Jurkat, Clone E6-1 (cell line): ENCODE measurements around the gene LRIG1.

Experiments used
- DNase-seq: peaks from one replicate; pipeline ENCODE4 v3.0.0-alpha.2; 2011; ENCODE audit warnings: low read depth, low spot score
- H3K4me3 ChIP-seq: 2 replicates; pipeline ENCODE4 v1.5.1; 2011; ENCODE audit warnings: mild to moderate bottlenecking, low read length, control low read depth, moderate library complexity

LRIG1 gene

DNA sequence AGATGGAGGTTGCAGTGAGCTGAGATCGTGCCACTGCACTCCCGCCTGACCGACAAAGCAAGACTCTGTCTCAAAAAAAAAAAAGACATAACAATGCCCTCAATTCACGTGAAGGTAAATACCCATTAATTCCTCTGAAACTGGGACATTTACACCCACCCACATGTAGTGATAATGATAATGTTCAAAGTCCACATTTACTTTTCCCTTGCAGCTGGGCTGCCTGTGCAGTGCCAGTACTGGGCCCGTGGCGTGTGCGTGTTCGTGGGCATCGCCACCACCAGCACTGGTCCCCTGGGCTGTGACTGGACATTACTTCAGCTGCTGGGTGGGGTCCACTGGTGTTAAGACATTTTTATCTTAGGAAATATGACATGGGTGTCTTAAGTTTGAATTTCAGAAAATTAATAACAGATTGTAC, 156.4 kb downstream of the LRIG1 start:
- H3K4me3 ChIP-seq, result no peak overlapping the region
- DNase-seq, result no peak

DNA sequence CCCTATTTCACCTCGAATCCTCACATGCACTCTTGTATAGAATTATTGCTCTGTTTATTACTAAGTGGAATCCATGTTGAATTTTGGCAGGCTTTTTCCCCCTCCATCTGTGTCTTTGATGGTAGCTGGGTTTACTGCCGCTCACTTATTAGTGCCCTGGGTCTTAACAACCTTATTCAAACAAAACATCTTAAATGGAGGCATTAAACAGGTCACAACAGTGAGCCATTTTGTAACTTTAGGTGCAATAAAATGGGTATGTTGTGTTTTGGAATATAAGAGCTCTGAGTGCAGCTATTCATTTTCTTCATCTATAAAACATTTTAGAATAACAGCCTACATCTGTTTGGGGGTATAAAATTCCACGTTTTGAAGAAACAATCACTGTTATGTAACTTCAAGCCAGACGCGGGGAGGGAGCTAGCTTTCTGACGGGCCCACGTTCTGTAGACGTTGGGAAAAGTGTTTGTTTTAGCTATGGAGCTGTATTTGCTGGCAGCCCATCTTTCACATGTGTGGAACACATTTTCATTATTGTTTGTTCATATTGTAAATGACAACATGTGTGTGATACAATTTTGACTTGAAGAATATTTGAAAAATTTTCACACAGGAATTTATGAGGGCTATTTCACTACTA, 158.0 kb downstream of the LRIG1 start:
- no peak overlapping the region for H3K4me3 ChIP-seq
- DNase-seq, result no peak

DNA sequence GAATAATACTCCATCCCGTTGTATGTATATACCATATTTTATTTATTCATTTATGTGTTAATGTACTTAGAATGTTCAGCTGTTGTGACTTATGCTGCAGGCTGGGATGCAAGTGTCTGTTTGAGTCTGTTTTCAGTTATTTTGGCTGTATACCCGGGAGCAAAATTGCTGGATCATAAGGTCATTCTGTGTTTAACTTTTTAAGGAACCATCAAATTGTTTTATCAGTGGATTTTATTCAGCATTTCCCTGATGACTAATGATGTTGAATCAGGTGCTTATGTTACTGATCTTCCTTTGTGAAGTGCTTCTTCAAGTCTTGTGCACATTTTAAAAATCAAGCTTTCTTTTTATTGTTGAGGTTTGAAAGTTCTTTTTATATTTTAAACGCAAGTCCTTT, 161.9 kb downstream of the LRIG1 start:
- no peak for DNase-seq

GRCh38 chr3:66336333-66336766, 164.5 kb downstream of the LRIG1 start:
- H3K4me3 ChIP-seq, result no peak overlapping the region
- no peak for DNase-seq

More for the DNA sequence above, 161.9 kb downstream of the LRIG1 start:
- H3K4me3 ChIP-seq, result no peak overlapping the region

GRCh38 chr3:66335671-66336070, 165.2 kb downstream of the LRIG1 start:
- H3K4me3 ChIP-seq, result no peak overlapping the region
- no peak for DNase-seq
